ENCODE results near the gene ZRANB2.

- TF ChIP-seq POLR2A (IDR thresholded peaks at IDR 0.05) (no peak), CTCF (IDR thresholded peaks at IDR 0.05) (peak in 1 of 3 donors; percentile 21)
Observed at GRCh38 chr1:71093938-71094337, 13.1 kb upstream of the ZRANB2 start.

Data from breast epithelium (tissue), 3 donors.